H1 (cell line): ENCODE results near the gene PLBD2. TPM values are rescaled to one million over a fixed set of nuclear protein-coding genes. Genes with fewer than 3 reads are reported as not detected.

Source experiments
- ASH2L ChIP-seq: fragments of 200-600, 300-600 bp; sonication (generic); IDR thresholded peaks from one replicate; pipeline ENCODE4 v1.7.1; 2017; ENCODE audit warnings: low read length
- RNF2 ChIP-seq: fragments of 200-900, 300-1000 bp; sonication (generic); IDR thresholded peaks from 2 replicates; pipeline ENCODE4 v1.7.1; 2016; ENCODE audit warnings: borderline replicate concordance, low read depth, mild to moderate bottlenecking, antibody characterized with exemption, low read length; ENCODE audit not compliant: poor library complexity, severe bottlenecking; ENCODE audit errors: missing control alignments
- SRF ChIP-seq: IDR thresholded peaks from 2 replicates; pipeline ENCODE4 v1.6.1; 2011; ENCODE audit warnings: mild to moderate bottlenecking, low read depth, low read length, moderate library complexity
- TAF1 ChIP-seq: IDR thresholded peaks from 2 replicates; pipeline ENCODE4 v1.6.1; 2011; ENCODE audit warnings: mild to moderate bottlenecking, low read depth, low read length
- polyA plus RNA-seq, 7 experiments: library from polyadenylated mRNA; depleted of rRNA in 3 of 7; stranded (reverse) in 5 of 7; unstranded in 2 of 7; fragments of >200 nt in 5 of 7; fragments of 200-250 nt in 2 of 7; gene quantifications; 1 replicate in 5 of 7; 2 replicates in 1 of 7; 4 replicates in 1 of 7; pipeline versions ENCODE4 v1.2.1 to v1.2.3, GENCODE V29; 2011 to 2013; ENCODE audit warnings: missing spikeins in 2 of 7, mixed read lengths in 2 of 7
- total RNA-seq: library from RNA; stranded (reverse); fragmentation: NEBNext Ultra II Directional; extraction: Animal tissue kit (Norgen Biotek cat#: 25700); gene quantifications from 2 replicates; pipeline ENCODE4 v1.2.1, GENCODE V29; 2021
- TF ChIP-seq, protein P1 (sequence below): IDR thresholded peaks from 2 replicates; pipeline ENCODE4 v1.6.1; 2012; ENCODE audit warnings: low read length, inconsistent platforms

The PLBD2 gene
- total and polyA plus RNA-seq, 2 of the 8 experiments (the other 6 are each of a cell fraction or from before 2014, with no cell fraction given), result 16.8 to 33.5 TPM

DNA sequence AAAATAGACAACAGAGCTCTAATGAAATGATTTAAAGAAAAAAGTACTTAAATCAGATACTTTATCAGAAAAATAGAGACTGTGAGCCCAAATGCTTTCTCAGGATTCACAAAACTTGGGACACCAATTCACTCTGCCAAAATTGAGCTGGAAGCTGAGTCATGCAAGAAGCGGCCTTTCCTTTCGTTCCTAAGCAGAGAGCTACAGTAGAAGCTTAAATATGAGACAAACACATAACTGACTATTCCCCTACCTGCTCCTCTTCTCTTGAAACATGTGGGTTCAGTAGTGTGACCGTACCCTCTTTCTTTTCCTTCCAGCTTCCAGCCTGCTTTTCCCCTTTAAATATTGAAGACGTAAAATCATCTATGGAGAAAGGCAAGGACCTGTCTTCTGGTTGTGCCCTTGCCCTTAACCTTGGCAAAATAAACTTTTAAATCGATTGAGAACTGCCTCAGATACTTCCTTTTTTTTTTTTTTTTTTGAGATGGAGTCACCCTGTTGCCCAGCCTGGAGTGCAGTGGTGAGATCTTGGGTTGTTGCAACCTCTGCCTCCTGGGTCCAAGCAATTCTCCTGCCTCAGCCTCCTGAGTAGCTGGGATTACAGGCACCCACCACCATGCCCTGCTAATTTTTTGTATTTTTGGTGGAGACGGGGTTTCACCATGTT lies 49.7 kb downstream of the PLBD2 start (continued):
- TF ChIP-seq, protein P1, sequence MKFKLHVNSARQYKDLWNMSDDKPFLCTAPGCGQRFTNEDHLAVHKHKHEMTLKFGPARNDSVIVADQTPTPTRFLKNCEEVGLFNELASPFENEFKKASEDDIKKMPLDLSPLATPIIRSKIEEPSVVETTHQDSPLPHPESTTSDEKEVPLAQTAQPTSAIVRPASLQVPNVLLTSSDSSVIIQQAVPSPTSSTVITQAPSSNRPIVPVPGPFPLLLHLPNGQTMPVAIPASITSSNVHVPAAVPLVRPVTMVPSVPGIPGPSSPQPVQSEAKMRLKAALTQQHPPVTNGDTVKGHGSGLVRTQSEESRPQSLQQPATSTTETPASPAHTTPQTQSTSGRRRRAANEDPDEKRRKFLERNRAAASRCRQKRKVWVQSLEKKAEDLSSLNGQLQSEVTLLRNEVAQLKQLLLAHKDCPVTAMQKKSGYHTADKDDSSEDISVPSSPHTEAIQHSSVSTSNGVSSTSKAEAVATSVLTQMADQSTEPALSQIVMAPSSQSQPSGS, result no peak
- TF ChIP-seq SRF, result no peak
- TF ChIP-seq ASH2L, result no peak
- TF ChIP-seq RNF2, result no peak
- TF ChIP-seq TAF1, result no peak
